Stimulated activated CD4-positive, alpha-beta T cell treated with anti-CD3 and anti-CD28 coated beads, TNF-alpha, amount 100 ng/mL, for 1 hour (primary cell): ENCODE measurements around the gene FARS2.
"Not testable (repeated sequence)": the region's sequence is repeated elsewhere in the genome, so short reads cannot be mapped to it uniquely, and the experiment has no call there.

Source experiments
- DNase-seq, 3 donors: peaks; one replicate each; pipeline ENCODE4 v3.0.0-alpha.2; 2020; ENCODE audit warnings: low read depth in 3 of 3, low spot score in 1 of 3

FARS2 gene

DNA sequence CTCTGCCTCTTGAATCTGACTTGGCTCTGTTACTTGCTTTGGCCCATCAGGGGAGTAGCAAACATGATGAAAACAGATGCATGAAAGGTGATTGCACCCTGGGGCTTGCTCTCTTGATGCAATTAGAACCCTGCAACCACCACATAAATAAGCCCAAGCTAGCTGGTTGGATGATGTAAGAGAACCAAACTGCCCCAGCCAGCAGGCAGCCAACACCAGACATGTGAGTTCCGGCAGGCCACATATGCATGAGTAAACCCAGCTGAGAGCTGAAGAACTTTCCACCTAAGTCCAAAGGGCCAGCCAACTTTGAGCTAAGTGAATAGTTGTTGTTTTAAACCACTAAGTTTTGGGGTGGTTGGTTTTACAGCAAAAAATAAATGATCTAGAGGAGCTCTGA lies 268.4 kb downstream of the FARS2 start:
- no peak for DNase-seq

DNA sequence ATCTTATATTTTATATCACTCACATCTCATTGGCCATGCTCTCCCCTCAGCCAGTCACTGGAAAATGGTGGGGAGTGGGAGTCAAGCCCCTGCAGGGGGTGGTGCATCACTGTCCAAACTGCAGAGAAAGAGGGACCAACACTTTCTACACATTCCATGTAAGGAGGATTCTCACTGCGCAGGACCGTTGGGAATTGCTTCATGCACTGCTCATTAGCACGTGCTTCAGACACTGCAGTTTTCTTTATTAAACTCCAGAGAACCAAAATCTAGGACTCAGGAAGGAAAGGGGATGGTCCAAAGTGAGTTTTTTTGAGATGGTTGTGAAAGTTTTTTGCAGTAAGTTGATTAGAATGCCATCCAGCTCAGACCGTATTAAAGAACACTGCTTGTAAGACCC lies 269.8 kb downstream of the FARS2 start:
- no peak for DNase-seq

- no peak for DNase-seq
Measured at GRCh38 chr6:5531853-5532375, 270.6 kb downstream of the FARS2 start.

GRCh38 chr6:5532941-5533340 lies 271.6 kb downstream of the FARS2 start:
- DNase-seq, result no peak

- DNase-seq, result no peak
Measured at GRCh38 chr6:5534643-5535042, 273.3 kb downstream of the FARS2 start.

DNA sequence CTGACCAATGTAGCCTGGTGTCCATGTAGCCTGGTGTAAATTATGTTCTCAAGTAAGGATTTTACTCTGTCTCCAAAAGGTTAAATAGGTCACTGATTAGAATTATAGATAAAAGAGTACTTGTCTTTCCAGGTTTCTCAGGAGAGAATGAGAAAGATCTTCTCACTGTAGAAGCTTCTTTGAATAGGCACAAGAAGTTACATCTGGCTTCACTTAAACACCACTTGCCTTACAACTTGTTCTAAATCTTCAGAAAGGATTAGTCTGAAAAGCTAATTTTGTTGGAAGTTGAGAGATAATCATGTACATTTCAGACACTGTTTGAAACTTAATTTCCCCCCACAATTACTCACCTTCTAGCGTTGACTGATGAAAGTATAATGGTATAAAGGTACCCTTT lies 275.3 kb downstream of the FARS2 start:
- no peak for DNase-seq

- no peak for DNase-seq
Measured at GRCh38 chr6:5537132-5537531, 275.8 kb downstream of the FARS2 start.

GRCh38 chr6:5537967-5538366 lies 276.7 kb downstream of the FARS2 start:
- DNase-seq, result no peak

DNA sequence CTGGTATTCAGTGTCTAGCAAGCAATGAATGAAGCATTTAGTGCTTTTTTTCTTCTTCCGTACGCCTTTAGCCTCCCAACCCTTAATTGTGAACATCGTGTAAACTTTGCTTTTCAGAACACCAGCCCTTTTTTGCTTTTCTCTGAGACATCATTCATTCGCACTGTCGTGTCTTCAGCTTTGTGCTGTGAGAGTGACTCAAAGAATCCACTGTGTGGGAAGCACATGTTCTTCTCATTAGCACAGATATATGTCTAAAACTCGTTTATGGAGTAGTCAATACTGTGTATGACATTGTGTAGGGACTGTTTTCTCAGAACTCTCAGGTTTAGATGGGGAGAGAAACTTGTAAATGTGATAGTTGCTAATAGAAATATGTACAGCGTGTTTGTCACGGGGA lies 279.1 kb downstream of the FARS2 start:
- no peak for DNase-seq

DNA sequence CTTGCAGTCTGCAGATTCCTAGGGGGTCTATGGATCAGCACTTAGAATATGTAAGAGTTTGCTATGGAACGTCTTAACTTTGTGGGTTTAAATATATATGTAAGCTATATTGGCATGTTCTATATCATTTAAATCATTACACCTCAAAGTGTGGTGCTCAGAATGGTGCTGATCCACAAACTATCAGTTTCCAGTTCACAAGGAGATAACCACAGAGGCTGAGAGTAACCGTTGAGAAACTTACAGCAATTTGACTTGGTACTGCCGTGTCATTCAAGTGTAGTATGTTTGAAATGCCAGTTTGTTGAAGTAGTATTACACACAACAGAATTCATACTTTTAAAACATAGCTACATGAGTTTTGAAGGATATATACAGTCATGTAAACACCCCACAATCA lies 279.7 kb downstream of the FARS2 start:
- DNase-seq, result no peak

- no peak for DNase-seq
Measured at GRCh38 chr6:5541751-5542432, 280.6 kb downstream of the FARS2 start.

DNA sequence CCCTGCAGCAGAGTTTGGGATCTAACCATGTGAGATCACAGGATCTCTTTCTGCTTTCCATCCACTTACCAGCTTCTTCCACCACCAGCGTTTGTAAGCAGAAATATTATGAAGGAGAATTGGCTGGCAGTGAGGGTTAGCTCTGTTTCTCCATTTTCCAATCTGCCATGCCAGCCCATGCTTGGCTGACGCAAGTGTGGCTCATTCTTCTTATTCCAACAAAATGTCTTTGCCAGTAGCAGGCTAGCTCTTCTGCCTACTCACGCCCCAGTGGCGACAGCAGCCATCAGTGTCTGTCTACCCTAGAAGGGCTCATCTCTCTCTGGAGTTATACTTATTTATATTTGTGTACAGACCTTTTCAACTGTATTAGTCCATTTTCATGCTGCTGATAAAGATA lies 286.2 kb downstream of the FARS2 start:
- no peak for DNase-seq

DNA sequence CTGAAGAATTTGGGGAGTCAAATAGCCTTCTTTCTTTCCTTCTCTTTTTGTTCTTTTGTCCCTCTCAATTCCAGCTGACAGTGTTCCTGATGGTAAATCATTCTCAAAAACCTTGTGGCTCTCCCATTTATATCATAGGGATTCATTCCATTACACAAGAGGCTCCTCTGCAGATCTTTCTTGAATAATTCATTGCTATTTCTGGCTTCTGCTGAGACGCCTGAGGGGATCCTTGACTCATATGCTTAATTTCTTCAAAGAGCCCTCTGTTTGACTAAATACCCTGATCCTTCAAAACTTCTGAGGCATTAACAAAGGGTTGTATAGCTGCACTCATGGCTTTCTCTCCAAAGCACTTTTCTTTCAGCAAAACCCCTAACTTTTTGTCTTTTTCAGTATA lies 289.3 kb downstream of the FARS2 start:
- no peak for DNase-seq

DNA sequence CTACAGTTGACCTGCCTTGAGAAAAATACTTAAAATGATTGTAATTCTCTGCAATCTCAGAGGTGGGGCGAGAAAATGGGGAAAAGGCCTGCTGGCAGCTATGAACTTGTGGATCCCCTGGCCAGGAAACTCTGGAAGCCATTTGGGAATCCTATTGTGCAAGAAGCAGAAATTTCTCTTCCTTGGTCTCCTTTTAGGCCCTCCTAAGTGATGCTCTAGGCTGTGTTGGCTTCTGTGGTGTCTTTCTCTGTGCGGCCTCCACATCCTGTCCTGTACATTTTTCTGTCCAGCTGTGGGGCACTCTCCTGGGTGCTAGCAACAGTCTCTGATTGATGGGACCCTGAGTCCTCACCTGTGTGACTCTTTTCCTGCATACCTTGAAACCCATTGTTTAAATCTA lies 290.9 kb downstream of the FARS2 start:
- no peak for DNase-seq

GRCh38 chr6:5553767-5554166 lies 292.5 kb downstream of the FARS2 start:
- DNase-seq, result no peak

GRCh38 chr6:5554226-5554625 lies 292.9 kb downstream of the FARS2 start:
- DNase-seq, result no peak

DNA sequence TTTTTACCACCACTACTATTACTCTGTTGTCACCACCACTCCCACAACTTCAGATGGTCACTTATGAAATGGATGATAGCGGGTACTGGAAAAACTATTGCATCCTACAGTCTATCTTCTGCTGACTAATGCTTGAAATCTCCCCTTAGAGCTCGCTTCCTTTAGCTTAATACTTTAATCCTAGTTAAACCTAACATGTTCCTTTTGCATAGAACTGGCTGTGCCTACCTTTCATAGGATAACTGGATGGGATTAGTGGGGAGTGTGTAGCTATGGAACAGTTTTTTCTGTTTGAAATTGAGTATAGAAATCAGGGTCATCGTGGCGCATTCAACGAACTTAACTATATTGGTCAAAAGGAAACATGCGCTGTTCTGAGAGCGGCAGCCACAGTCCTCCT lies 294.7 kb downstream of the FARS2 start:
- DNase-seq, result no peak

DNA sequence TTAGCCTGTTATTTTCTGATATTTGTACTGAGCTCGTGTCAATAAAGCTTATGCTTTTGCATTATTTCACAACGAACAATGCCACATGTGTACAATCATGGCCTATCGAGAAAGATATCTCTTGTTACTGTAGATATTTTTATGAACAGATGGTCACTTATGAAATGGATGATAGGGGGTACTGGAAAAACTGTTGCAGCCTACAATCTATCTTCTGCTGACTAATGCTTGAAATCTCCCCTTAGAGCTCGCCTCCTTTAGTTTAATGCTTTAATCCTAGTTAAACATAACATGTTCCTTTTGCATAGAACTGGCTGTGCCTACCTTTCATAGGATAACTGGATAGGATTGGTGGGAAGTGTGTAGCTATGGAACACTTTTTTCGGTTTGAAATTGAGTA lies 296.2 kb downstream of the FARS2 start:
- DNase-seq, result no peak

DNA sequence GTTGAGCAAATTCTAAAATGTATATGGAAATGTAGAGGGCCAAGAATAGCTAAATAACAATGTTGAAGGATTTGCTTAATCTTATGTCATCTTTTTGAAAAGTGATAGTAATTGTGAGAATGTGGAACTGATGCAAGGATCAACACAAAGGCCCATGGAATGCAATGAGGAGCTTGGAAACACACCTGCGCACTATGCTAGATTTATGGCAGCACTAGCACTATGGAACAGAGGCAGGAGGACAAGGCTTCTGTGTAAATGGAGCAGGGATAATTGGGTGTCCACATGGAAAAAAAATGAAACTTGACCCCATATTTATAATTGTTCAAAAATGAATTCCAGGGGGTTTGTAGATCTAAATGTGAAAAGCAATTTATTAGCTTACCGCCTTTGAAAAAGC lies 298.3 kb downstream of the FARS2 start:
- no peak for DNase-seq

DNA sequence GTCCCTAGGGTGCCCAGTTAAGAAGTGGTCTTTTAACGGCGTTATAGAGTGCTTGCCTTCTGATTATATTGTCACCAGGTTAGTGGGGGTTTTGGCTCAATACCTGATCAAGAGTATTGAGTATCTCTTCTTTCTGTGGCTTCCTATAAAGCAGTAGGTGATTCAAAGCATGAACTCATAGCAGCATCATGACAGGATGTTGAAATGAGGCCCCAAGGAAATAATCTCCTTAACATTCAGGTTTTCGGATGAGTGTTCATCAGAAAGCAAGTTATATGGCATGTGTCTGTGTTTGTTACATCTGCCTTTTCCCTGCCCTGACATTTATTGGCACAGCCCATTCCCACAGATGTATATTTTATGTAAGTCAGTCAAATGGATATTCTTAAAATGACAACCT lies 301.0 kb downstream of the FARS2 start:
- DNase-seq, result no peak

DNA sequence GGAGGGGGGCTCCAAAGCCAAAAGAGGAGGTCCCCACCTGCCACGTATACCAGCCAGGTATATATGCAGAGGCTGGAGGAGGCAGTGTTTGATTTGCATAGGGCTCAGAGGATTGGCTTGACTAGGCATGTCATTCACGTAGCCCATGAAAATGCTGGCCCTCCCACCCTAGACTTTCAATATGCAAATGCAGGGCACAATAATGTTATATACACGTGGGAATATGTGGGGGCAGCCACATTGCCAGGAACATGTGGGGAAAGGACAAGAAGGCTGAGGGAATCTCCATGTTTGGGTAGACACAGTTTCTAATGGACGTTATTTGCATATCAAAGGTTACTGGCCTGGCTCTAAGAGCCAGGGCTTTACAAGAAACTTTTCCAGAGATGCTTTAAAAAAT lies 301.8 kb downstream of the FARS2 start:
- no peak for DNase-seq

DNA sequence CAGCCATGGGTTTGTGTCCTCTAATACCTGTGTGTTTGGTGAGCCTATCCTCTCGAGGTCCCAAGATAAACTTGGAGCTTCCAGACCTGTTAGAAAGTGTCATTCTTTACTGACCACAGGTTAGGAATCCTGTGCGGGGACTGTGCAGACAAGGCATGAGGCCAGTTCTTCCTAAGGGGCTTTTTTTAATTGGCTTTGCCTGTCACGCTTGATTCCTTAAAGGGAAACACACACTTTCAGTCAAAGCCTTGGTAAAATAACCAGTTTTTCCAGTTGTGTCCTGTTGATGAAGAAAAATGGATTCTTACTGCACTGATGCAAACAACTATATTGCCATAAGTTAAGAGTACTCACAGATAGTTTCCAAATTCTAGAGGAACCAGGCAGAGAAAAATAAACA lies 303.4 kb downstream of the FARS2 start:
- not testable (repeated sequence) for DNase-seq

GRCh38 chr6:5565971-5566370 lies 304.7 kb downstream of the FARS2 start:
- DNase-seq, result no peak
